ENCODE data around the gene HCAR3.
"Not testable (repeated sequence)": the region's sequence is repeated elsewhere in the genome, so short reads cannot be mapped to it uniquely, and the experiment has no call there.

The HCAR3 gene

DNA sequence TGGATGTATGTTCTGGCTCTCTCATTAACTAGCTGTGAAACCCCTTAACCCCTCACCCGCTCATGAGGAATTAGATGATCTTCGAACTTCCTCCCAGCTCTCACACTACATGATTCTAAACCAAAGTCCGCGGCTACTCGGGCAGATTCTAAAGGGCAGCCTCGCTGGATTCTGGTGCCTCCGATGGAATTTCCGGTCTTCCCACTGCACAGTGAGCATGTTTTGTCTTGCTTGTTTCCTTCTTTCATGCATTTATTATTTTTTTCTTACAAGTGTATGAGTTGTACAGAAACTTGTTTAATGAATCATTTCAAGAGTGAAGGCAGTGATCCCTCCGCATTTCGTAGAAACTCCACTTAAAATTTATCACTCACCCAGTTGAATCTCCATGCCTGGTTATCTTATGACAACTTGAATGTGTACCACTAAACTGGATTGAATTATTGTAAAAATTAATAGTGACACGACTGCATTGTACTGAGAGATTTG, 4.5 kb upstream of the HCAR3 start:
- DNase-seq, result no peak

GRCh38 chr12:122715211-122715610, 1.4 kb downstream of the HCAR3 start:
- DNase-seq, result not testable (repeated sequence)

DNA sequence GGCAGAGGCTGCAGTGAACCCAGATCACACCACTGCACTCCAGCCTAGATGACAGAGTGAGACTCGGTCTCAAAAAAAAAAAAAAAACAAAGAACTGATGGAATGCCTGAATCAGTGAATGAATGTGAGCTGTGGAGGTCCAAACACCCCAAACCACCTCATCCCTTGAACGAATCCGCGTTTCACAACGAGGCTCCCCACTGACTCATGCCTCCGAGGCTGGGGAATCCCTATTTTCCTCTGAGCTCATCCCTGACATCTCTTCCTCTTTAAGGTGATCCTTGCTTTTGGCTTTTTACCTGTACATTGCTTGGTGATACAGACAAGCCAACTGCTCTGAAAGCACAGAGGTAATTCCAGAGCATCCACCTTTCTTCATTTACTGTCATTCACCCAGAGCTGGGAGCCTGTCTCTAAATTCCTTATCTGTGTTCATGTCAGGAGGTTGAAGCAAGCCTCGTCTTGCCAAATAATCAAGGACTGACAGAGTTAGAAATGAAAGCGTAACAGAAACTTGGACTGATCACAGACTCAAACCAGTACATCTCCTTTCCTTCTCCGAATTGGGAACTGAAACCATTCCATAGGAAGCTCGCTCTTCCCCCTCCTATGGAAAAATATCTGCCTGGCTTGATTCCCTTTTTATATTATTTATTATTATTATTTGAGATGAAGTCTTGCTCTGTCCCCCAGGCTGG, 3.0 kb downstream of the HCAR3 start:
- DNase-seq, result not testable (repeated sequence)

DNA sequence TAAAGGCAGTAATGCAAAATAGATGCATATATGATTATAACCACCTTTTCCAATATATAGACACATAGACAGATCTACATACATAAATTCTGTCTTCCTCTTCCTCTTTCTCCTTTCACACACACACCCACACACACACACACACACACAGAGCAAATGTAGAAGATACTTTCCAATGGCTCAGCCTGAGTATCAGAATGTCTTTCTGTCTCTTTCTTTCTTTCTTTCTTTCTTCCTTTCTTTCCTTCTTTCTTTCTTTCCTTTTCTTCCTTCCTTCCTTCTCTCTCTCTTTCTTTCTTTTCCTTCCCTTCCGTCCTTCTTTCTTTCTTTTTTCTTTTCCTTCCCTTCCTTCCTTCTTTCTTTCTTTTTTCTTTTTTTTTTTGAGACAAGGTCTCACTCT, 5.3 kb downstream of the HCAR3 start:
- DNase-seq, result not testable (repeated sequence)

DNA sequence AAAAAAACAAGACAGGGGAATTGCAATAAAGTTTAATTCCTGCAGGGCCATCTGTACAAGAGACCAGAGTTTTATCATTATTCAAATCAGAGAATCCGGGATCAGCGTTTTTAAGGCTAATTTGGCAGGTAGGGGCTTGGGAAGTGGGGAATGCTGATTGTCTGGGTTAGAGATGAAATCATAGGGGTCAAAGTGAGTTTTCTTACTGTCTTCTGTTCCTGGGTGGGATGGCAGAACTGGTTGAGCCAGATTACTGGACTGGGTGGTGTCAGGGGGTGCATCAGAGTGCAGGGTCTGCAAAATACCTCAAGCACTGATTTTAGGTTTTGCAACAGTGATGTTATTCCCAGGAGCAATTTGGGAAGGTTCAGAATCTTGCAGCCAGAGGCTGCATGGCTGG, 6.3 kb downstream of the HCAR3 start:
- not testable (repeated sequence) for DNase-seq

DNA sequence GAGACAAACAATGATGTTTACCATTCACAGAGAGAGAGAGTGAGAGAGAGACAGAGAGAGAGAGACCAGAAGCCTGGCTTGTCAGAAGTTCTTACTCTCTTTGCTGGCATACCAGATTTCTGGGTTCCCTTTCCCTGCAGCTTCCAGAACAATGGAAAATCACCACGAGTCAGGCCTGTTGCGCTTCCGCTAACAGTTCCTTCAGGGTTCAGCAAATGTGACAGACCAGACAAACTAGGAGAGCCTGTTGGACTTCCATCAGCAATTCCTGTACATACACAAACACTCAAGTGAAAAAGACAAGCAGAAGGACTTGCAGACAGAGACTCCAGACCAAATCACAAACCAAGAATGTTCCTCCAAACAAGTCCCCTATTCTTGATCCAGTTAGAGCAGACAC, 7.3 kb downstream of the HCAR3 start:
- DNase-seq, result not testable (repeated sequence)

DNA sequence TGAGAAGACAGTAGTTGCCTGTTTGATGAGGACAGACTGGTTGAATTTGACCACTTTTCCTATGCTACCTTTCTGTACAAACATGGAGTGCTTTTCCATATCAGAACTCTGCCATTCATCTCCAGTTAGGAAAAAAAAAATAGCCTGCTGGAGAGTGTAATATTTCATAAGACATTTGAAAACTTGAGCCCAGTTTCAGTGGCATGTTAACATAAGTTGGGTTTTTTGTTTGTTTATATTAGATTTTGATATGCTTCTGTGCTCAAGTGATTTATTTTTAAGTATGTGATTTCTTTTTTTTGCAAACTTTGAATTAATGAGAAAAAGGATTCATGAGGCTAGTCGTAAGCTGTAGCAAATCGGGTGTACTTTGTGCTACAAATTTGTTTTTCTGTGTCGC, 12.8 kb downstream of the HCAR3 start:
- DNase-seq, result not testable (repeated sequence)

- not testable (repeated sequence) for DNase-seq
Observed at GRCh38 chr12:122702890-122703611, 13.6 kb downstream of the HCAR3 start, which contains the start of gene HCAR2. Gene HCAR2 (minus strand): TSS chr12:122703357. CDS start chr12:122703283, 74 bp downstream.

- DNase-seq, result not testable (repeated sequence)
Observed at GRCh38 chr12:122701481-122701880, 15.1 kb downstream of the HCAR3 start.

GRCh38 chr12:122700038-122700710, 16.4 kb downstream of the HCAR3 start:
- DNase-seq, result not testable (repeated sequence)

DNA sequence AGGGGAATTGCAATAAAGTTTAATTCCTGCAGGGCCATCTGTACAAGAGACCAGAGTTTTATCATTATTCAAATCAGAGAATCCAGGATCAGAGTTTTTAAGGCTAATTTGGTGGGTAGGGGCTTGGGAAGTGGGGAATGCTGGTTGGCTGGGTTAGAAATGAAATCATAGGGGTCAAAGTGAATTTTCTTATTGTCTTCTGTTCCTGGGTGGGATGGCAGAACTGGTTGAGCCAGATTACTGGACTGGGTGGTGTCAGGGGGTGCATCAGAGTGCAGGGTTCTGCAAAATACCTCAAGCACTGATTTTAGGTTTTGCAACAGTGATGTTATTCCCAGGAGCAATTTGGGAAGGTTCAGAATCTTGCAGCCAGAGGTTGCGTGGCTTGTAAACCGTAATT, 19.7 kb downstream of the HCAR3 start:
- DNase-seq, result not testable (repeated sequence)

- no peak for DNase-seq
Observed at GRCh38 chr12:122691566-122691965, 25.0 kb downstream of the HCAR3 start.

DNA sequence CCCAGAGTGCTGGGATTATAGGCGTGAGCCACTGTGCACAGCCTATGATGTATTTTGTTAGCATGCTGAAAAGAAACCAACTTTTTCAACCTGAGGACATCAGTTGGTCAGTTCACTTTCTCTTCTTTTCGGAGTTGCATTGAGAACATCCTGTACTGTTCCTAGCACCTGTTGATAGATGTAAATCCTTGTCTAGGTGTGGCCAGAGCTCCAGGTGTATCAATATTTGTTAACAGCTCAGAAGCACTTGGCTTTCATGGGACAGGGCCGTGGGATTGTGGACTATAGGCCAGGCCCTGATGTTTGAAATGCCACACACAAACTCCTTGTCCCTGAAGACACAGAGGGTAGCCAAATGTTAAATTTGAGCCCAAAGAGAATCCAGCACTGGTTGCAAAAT, 28.3 kb downstream of the HCAR3 start:
- no peak for DNase-seq

DNA sequence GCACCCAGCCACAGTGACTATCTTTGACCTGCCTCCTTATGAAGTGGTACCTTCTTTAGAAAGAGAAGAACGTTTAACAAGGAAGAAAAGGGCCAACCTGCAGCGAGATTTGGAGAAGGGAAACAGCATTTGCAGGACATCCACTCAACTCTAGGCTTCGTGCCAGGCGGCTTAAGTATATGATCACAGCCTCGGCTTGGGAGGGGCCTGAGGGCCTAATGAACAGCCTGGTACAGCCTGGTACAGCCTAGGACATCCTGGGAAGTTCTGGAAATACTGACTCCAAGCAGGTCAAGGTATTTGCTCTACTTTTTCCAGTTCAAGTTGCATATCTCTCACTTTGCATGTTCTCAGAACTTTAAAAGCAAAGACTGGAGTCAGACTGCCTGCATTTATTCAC, 29.5 kb downstream of the HCAR3 start:
- DNase-seq, result no peak

DNA sequence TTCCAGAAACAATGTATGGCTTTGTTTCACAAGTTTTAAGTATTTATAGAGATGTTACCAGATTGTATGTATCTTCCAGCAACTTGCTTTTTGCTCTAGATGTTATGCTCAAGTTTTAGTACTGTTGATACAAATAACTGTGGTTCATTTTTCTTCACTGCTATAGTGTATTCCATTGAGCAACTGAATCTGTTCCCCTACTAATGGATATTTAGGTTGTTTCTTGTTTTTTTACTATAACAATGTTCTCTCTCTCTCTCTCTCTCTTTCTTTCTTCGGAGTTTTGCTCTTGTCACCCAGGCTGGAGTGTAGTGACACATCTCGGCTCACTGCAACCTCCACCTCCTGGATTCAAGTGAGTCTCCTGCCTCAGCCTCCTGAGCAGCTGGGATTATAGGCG, 30.1 kb downstream of the HCAR3 start:
- no peak for DNase-seq

DNA sequence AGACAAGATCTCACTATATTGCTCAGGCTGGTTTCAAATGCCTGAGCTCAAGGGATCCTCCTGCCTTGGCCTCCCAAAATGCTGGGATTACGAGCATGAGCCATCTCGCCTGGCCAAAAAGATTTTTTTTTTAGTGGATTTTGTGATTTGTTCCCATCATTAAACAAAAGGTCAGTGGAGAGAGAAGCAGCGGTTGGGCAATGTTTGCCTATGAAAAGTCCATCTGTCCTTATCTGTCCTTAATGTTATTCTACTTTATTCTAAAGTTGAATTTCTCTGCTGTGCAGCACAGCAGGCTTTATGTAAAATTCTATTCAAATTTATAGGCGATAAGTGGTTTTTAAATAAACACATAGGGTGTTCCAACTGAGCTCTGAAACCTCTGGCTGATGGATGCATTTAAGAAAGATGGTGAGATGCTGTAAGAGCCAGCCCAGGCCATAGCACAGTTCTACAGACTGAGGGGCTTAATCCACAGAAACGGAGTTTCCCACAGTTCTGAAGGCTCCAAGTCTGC, 32.3 kb downstream of the HCAR3 start:
- no peak for DNase-seq

- DNase-seq, result no peak
Observed at GRCh38 chr12:122681814-122682213, 34.8 kb downstream of the HCAR3 start.

DNA sequence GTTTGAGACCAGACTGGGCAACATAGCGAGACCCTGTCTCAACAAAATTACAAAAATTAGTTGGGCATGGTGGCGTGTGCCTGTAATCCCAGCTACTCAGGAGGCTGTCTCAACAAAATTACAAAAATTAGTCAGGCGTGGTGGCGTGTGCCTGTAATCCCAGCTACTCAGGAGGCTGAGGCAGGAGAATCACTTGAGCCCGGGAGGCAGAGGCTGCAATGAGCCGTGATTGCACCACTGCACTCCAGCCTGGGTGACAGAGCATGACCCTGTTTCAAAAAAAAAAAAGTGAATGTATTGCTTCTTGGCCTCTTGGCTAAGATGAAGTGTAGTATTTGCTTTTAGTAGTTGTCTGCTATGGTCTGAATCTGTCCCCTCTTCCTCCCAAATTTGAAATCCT, 35.6 kb downstream of the HCAR3 start:
- not testable (repeated sequence) for DNase-seq

- DNase-seq, result not testable (repeated sequence)
Observed at GRCh38 chr12:122676781-122677180, 39.8 kb downstream of the HCAR3 start.

GRCh38 chr12:122676015-122676414, 40.6 kb downstream of the HCAR3 start:
- not testable (repeated sequence) for DNase-seq

DNA sequence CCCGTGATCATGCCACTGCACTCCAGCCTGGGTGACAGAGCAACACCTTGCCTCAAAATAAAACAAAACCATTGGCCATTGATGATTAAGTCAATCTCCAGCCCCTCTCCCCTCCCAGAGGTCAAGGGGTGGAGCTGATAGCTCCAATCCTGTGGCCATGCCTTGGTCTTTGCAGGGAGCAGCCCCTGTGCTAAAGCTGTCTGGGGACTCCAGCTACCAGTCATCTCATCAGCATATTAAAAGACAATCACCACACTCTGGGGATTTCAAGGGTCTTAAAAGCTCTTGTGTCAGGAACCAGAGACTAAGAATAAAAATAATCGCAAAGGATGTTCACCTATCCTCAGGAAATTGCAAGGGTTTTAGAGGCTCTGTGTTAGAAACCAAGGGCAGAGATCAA, 44.1 kb downstream of the HCAR3 start:
- DNase-seq, result no peak

- DNase-seq, result no peak
Observed at GRCh38 chr12:122669397-122670070, 47.1 kb downstream of the HCAR3 start.

GRCh38 chr12:122668268-122668667, 48.3 kb downstream of the HCAR3 start:
- no peak for DNase-seq
